ENCODE results near the gene VSNL1. TPM values are rescaled to one million over a fixed set of nuclear protein-coding genes. Genes with fewer than 3 reads are reported as not detected.

The VSNL1 gene
- total RNA-seq, 1 donor from 2014 or later = 0.83 TPM

GRCh38 chr2:17594533-17595401 lies 54.3 kb downstream of the VSNL1 start:
- peak overlapping the region; percentile 85 for H3K27ac Mint-ChIP-seq
- TF ChIP-seq CTCF (IDR thresholded peaks at IDR 0.05; ENCODE audit: unreplicated experiment) = no peak

GRCh38 chr2:17599617-17600016 lies 59.1 kb downstream of the VSNL1 start:
- H3K27me3 Mint-ChIP-seq (ENCODE audit: low read depth) = no peaks in the 10 kb centered on the region
- peaks cover 6% of the 10 kb centered on the region for H3K4me1 Mint-ChIP-seq
- no peaks in the 10 kb centered on the region for H3K36me3 Mint-ChIP-seq
- no peak for DNase-seq (ENCODE audit: low spot score in 2 of 2, unreplicated experiment in 2 of 2)
- H3K9me3 Mint-ChIP-seq = no peaks in the 10 kb centered on the region
- H3K4me3 Mint-ChIP-seq = no peak overlapping the region
- H3K27ac Mint-ChIP-seq = no peak overlapping the region
- TF ChIP-seq CTCF (IDR thresholded peaks at IDR 0.05; ENCODE audit: unreplicated experiment) = no peak

More at GRCh38 chr2:17594533-17595401, 54.3 kb downstream of the VSNL1 start:
- Mint-ChIP-seq H3K9me3 (no peaks in the 10 kb centered on the region), H3K36me3 (no peaks in the 10 kb centered on the region), H3K4me3 (no peak overlapping the region), H3K4me1 (peaks cover 38% of the 10 kb centered on the region), H3K27me3 (ENCODE audit: low read depth) (no peaks in the 10 kb centered on the region)
- no peak for DNase-seq (ENCODE audit: low spot score in 2 of 2, unreplicated experiment in 2 of 2)

GRCh38 chr2:17600556-17601204 lies 60.2 kb downstream of the VSNL1 start:
- no peak for DNase-seq (ENCODE audit: low spot score in 2 of 2, unreplicated experiment in 2 of 2)
- no peaks in the 10 kb centered on the region for H3K27me3 Mint-ChIP-seq (ENCODE audit: low read depth)
- no peak for TF ChIP-seq CTCF (IDR thresholded peaks at IDR 0.05; ENCODE audit: unreplicated experiment)
- H3K9me3 Mint-ChIP-seq = no peaks in the 10 kb centered on the region
- no peaks in the 10 kb centered on the region for H3K4me1 Mint-ChIP-seq
- no peak overlapping the region for H3K4me3 Mint-ChIP-seq
- H3K27ac Mint-ChIP-seq = no peak overlapping the region
- no peaks in the 10 kb centered on the region for H3K36me3 Mint-ChIP-seq

- Mint-ChIP-seq H3K4me1 (peaks cover 4% of the 10 kb centered on the region), H3K27me3 (ENCODE audit: low read depth) (no peaks in the 10 kb centered on the region), H3K9me3 (no peaks in the 10 kb centered on the region), H3K36me3 (no peaks in the 10 kb centered on the region), H3K4me3 (no peak overlapping the region), H3K27ac (no peak overlapping the region)
- TF ChIP-seq CTCF (IDR thresholded peaks at IDR 0.05; ENCODE audit: unreplicated experiment) = no peak
- DNase-seq (ENCODE audit: low spot score in 2 of 2, unreplicated experiment in 2 of 2) = no peak
These were observed 63.6 kb downstream of the VSNL1 start for GRCh38 chr2:17604050-17604449.

- no peak for DNase-seq (ENCODE audit: low spot score in 2 of 2, unreplicated experiment in 2 of 2)
- no peak for TF ChIP-seq CTCF (IDR thresholded peaks at IDR 0.05; ENCODE audit: unreplicated experiment)
- Mint-ChIP-seq H3K4me1 (peaks cover 4% of the 10 kb centered on the region), H3K36me3 (no peaks in the 10 kb centered on the region), H3K27ac (no peak overlapping the region), H3K4me3 (no peak overlapping the region), H3K27me3 (ENCODE audit: low read depth) (no peaks in the 10 kb centered on the region), H3K9me3 (no peaks in the 10 kb centered on the region)
These were observed 65.2 kb downstream of the VSNL1 start for GRCh38 chr2:17605696-17606095.
